C4-2B (cell line): Measurements from ENCODE around the gene PTGS2.
"Not testable (repeated sequence)": the region's sequence is repeated elsewhere in the genome, so short reads cannot be mapped to it uniquely, and the experiment has no call there.

ENCODE experiments used
- H3K27ac ChIP-seq: fragments of 450-650 bp; 2 replicates; pipeline ENCODE4 v1.5.1; 2017
- ZFX ChIP-seq: fragments of 450-650 bp; IDR thresholded peaks from 2 replicates; pipeline ENCODE4 v1.6.1; 2017
- TF ChIP-seq, protein P1 (sequence below): fragments of 450-650 bp; conservative IDR thresholded peaks from 2 replicates; pipeline ENCODE4 v1.5.1; 2017; ENCODE audit warnings: mild to moderate bottlenecking

Gene PTGS2

DNA sequence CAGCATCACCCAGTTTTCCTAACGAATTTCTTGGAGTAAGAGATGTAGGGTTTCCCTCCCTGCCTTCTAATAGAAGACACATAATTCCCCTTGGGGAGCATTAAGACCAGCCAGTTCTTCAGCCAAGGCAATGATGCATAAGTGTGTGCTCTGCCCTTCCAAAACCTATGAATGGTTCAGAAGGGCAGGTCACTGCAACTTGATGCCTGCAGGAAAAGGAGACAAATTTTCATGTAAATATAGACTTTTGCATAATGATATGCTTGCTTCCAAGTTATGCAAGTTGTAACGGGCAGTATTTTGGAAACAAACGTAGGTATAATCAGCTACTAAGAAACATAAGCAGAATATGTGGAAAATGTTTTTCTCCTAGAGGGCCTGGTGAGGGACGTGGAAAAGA, 31.6 kb downstream of the PTGS2 start:
- no peak overlapping the region for H3K27ac ChIP-seq
- no peak for TF ChIP-seq ZFX
- TF ChIP-seq, protein P1, sequence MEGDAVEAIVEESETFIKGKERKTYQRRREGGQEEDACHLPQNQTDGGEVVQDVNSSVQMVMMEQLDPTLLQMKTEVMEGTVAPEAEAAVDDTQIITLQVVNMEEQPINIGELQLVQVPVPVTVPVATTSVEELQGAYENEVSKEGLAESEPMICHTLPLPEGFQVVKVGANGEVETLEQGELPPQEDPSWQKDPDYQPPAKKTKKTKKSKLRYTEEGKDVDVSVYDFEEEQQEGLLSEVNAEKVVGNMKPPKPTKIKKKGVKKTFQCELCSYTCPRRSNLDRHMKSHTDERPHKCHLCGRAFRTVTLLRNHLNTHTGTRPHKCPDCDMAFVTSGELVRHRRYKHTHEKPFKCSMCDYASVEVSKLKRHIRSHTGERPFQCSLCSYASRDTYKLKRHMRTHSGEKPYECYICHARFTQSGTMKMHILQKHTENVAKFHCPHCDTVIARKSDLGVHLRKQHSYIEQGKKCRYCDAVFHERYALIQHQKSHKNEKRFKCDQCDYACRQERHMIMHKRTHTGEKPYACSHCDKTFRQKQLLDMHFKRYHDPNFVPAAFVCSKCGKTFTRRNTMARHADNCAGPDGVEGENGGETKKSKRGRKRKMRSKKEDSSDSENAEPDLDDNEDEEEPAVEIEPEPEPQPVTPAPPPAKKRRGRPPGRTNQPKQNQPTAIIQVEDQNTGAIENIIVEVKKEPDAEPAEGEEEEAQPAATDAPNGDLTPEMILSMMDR: no peak

DNA sequence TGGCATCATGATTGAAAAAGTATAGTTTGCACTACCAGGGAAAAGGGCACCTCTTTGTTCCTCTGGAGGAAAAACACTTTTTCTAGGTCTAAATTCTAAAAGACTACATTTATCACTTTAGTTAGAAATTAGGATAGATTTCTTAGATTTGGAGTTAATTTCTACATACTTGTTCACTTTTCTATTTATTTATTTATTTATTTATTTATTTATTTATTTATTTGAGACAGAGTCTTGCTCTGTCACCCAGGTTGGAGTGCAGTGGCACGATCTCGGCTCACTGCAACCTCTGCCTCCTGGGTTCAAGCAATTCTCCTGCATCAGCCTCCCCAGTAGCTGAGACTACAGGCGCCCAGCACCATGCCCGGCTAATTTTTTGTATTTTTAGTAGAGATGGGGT, 32.2 kb downstream of the PTGS2 start:
- not testable (repeated sequence) for H3K27ac ChIP-seq

GRCh38 chr1:186643614-186644013, 36.6 kb downstream of the PTGS2 start:
- H3K27ac ChIP-seq: no peak overlapping the region
- TF ChIP-seq, protein P1: no peak
- TF ChIP-seq ZFX: no peak

GRCh38 chr1:186637567-186637966, 42.7 kb downstream of the PTGS2 start:
- H3K27ac ChIP-seq: not testable (repeated sequence)

DNA sequence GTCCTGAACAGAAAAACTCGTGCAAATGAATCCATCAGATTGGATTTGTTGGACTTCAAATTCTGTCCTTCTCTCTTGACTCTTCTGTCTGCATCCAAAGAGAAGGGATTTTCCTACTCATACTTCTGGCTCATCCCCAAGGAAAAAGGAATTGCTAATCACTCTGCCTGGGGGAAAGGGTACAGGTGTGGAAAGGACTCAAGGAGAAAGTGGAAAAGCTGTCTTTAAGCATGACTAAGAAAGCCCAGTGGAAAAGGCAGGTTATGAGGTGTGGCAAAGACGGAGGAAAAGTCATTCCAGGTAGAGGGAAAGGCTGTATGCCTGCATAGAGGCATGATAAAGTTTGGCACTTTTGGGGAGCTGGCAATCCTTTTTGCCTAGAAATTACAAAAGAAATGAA, 43.4 kb downstream of the PTGS2 start:
- no peak overlapping the region for H3K27ac ChIP-seq
- no peak for TF ChIP-seq ZFX
- TF ChIP-seq, protein P1: no peak

GRCh38 chr1:186634511-186634910, 45.7 kb downstream of the PTGS2 start:
- no peak overlapping the region for H3K27ac ChIP-seq
- TF ChIP-seq, protein P1: no peak
- TF ChIP-seq ZFX: no peak

DNA sequence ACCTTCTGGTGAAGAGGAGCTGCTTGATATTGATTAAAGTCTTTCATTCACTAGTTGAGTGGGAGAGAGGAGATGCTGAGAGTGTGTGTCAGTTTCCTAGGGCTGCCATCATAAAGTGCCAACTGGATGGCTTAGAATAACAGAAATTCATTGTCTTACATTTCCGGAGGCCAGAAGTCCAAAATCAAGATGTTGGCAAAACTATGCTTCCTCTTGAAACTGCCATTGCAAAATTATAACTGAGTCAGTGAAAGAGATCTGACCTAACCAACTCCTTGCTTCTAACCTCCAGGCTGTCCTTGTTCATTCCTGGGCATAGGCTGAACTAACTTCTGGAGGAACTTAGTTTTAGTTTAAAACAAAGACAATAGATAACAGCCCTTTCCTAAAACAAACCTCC, 47.1 kb downstream of the PTGS2 start:
- TF ChIP-seq, protein P1: no peak
- TF ChIP-seq ZFX: no peak

DNA sequence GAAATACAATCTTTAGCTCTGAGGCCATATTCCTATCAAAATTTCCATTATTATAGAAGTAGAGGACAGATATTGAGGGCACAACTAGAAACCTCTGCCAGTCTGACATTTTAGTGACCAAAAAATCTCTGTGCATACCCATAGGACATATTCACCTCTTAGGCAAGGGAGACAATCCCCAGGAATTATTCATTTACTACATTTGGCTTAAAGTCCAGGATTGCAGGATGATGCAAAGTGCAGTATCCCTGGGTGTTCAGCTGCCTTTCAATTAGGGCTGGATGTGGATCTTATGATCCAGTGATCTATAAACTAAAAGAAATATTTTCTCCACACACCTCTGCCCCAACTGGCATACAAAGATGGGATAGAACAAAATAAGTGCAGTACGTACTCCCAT, 50.9 kb downstream of the PTGS2 start:
- no peak overlapping the region for H3K27ac ChIP-seq
- TF ChIP-seq, protein P1: no peak
- TF ChIP-seq ZFX: no peak

More for the DNA sequence above, 47.1 kb downstream of the PTGS2 start:
- no peak overlapping the region for H3K27ac ChIP-seq

DNA sequence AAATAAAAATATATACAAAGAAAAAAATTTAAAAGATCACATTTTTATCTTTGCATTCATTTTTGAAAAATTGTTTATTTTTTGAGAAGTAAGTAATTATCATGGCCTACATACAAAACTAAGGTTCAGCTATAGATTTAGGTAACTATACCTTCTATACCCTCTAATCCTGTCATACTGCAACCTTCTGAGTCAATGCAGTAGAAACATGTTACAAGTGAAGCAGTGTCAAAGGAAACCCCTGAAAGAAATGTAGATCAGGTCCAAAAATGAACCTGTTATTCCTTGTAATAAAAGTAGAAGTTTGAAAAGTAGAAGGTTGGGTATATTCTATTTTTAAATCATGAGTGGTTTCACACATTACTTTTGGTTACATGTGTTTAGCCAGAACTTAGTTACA, 51.3 kb downstream of the PTGS2 start:
- no peak overlapping the region for H3K27ac ChIP-seq
- no peak for TF ChIP-seq ZFX
- TF ChIP-seq, protein P1: no peak
